Spleen (tissue), 11 donors: ENCODE measurements around the gene EXTL1. TPM values are rescaled to one million over a fixed set of nuclear protein-coding genes. Genes with fewer than 3 reads are reported as not detected.
A peak's percentile ranks its signal among the peaks of the same experiment; 100 is the strongest.

Experiments used
- DNase-seq: peaks from one replicate; pipeline ENCODE4 v3.0.0-alpha.2; 2020
- H3K27ac ChIP-seq, 8 donors: fragments of 200-600 bp; sonication (generic) in 7 of 8; 1 replicate in 4 of 8; 2 replicates in 4 of 8; pipeline versions ENCODE4 v1.5.0 to v1.8.0; 2016 to 2021; ENCODE audit warnings: inconsistent platforms in 4 of 8, mild to moderate bottlenecking in 4 of 8, moderate library complexity in 1 of 8
- H3K27me3 ChIP-seq, 7 donors: fragments of 200-600 bp; sonication (generic) in 6 of 7; replicated peaks in 1 of 7; 1 replicate in 4 of 7; 2 replicates in 3 of 7; pipeline versions ENCODE4 v1.5.0 to v1.8.0; 2016 to 2021; ENCODE audit warnings: inconsistent platforms in 3 of 7, mild to moderate bottlenecking in 1 of 7
- H3K36me3 ChIP-seq, 6 donors: fragments of 200-600 bp; sonication (generic) in 5 of 6; 1 replicate in 4 of 6; 2 replicates in 2 of 6; pipeline versions ENCODE4 v1.5.0 to v1.8.0; 2016 to 2021; ENCODE audit warnings: inconsistent platforms in 2 of 6
- H3K4me1 ChIP-seq, 6 donors: fragments of 200-600 bp; sonication (generic) in 5 of 6; 1 replicate in 3 of 6; 2 replicates in 3 of 6; pipeline versions ENCODE4 v1.5.0 to v1.8.0; 2016 to 2021; ENCODE audit warnings: inconsistent platforms in 3 of 6
- H3K4me3 ChIP-seq, 8 donors: fragments of 200-600 bp; sonication (generic) in 7 of 8; 1 replicate in 4 of 8; 2 replicates in 4 of 8; pipeline versions ENCODE4 v1.5.0 to v1.8.0; 2016 to 2021; ENCODE audit warnings: inconsistent platforms in 4 of 8, mild to moderate bottlenecking in 4 of 8, moderate library complexity in 2 of 8
- H3K9me3 ChIP-seq, 8 donors: fragments of 200-600 bp; sonication (generic) in 7 of 8; 1 replicate in 4 of 8; 2 replicates in 4 of 8; pipeline versions ENCODE4 v1.5.0 to v1.8.0; 2016 to 2021; ENCODE audit warnings: inconsistent platforms in 4 of 8
- POLR2A ChIP-seq, 3 donors: fragments of 450-650 bp; IDR thresholded peaks; one replicate each; pipeline ENCODE4 v1.5.1; 2017; ENCODE audit warnings: antibody characterized with exemption in 3 of 3, mild to moderate bottlenecking in 1 of 3
- POLR2AphosphoS5 ChIP-seq, 3 donors: sonication (generic); formaldehyde crosslinking; IDR thresholded peaks; one replicate each; pipeline ENCODE4 v1.5.1; 2017; ENCODE audit warnings: antibody characterized with exemption in 3 of 3
- WGBS, 5 donors: extraction: QIAGEN DNeasy Blood & Tissue Kit in 3 of 5; methylation state at CpG; one replicate each; pipeline versions ENCODE4 v1.1.5 to v1.1.7; 2013 to 2018; 5-methylcytosine and 5-hydroxymethylcytosine counted together
- intact Hi-C: fragments of 100-400 bp; cut with DNase I; formaldehyde crosslinking; loops from one replicate; pipeline ENCODE4 v1.15.0; 2023; ENCODE audit warnings: low total_unique reads
- polyA plus RNA-seq, 3 donors: library from polyadenylated mRNA; stranded (reverse); fragments of 200-250 nt; gene quantifications; one replicate each; pipeline ENCODE4 v1.2.1, GENCODE V29; 2013
- total RNA-seq, 7 donors: library from RNA; depleted of rRNA in 3 of 7; stranded (reverse); fragments of >200 nt in 3 of 7; fragmentation: NEBNext Ultra II Directional in 4 of 7; extraction: Animal tissue kit (Norgen Biotek cat#: 25700) in 4 of 7; gene quantifications; one replicate each; pipeline versions ENCODE4 v1.1.0 to v1.2.1, GENCODE V29; 2016 to 2021
- TF ChIP-seq, protein P1 (sequence below), 11 experiments: fragments of 200-600 bp in 7 of 11; fragments of 450-650 bp in 4 of 11; sonication (generic) in 4 of 11; IDR thresholded peaks in 8 of 11; conservative IDR thresholded peaks in 3 of 11; 1 replicate in 7 of 11; 2 replicates in 4 of 11; pipeline versions ENCODE4 v1.4.0 to v1.8.0; 2016 to 2021; ENCODE audit warnings: antibody characterized with exemption in 11 of 11, inconsistent platforms in 4 of 11, mild to moderate bottlenecking in 1 of 11
- donor health status: healthy with polysubstance abuse.
- donor health status: DM: no; HTN: no; CAD: no; lungs with moderate emphysema.
- donor health status: DM: no; HTN: no; CAD: no.
- donor health status: Bipolar disorder and iron deficiency.
- donor health status: healthy.
- donor health status: DM: no; HTN: no; CAD: no.
- donor health status: DM: yes; HTN: yes; CAD: no.

Gene EXTL1
- total and polyA plus RNA-seq, 10 donors, result 0.30 to 8.6 (median 3.6) TPM

DNA sequence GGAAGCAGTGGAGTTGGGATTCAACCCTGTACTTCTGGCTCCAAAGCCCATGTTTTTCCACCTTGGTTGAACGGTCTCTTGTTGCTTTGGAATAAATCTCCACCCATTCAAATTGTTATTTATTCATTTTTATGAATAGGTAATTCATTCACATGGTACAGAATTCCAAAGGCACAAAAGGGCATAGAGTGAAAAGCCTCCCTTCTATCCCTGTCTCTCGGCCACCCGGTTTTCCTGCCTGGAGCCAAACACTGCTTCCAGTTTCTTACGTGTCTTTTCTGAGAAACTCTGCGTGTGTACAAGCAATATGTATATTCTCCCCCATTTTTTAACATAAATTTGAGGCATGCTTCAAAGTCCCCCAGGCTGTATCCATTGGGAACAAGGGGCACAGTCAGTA, 3.9 kb downstream of the EXTL1 start:
- intact Hi-C loops, result no loop called here
- no peak for DNase-seq
- Histone ChIP-seq H3K27ac (no peak overlapping the region), H3K27me3 (no peaks in the 10 kb centered on the region), H3K4me3 (no peak overlapping the region), H3K36me3 (no peaks in the 10 kb centered on the region), H3K4me1 (peaks cover 0 to 14% (median 0%) of the 10 kb centered on the region in 6 donors), H3K9me3 (no peaks in the 10 kb centered on the region)
- no peak for TF ChIP-seq POLR2AphosphoS5 (IDR thresholded peaks at IDR 0.05)
- TF ChIP-seq, protein P1, sequence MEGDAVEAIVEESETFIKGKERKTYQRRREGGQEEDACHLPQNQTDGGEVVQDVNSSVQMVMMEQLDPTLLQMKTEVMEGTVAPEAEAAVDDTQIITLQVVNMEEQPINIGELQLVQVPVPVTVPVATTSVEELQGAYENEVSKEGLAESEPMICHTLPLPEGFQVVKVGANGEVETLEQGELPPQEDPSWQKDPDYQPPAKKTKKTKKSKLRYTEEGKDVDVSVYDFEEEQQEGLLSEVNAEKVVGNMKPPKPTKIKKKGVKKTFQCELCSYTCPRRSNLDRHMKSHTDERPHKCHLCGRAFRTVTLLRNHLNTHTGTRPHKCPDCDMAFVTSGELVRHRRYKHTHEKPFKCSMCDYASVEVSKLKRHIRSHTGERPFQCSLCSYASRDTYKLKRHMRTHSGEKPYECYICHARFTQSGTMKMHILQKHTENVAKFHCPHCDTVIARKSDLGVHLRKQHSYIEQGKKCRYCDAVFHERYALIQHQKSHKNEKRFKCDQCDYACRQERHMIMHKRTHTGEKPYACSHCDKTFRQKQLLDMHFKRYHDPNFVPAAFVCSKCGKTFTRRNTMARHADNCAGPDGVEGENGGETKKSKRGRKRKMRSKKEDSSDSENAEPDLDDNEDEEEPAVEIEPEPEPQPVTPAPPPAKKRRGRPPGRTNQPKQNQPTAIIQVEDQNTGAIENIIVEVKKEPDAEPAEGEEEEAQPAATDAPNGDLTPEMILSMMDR (IDR thresholded peaks at IDR 0.05 in 8 of 11, conservative IDR thresholded peaks at IDR 0.05 in 3 of 11), result no peak
- no peak for TF ChIP-seq POLR2A (IDR thresholded peaks at IDR 0.05)
- WGBS, 5 donors, result 70 to 88% (median 81%) methylated on average over 5 of the region's 5 CpGs

DNA sequence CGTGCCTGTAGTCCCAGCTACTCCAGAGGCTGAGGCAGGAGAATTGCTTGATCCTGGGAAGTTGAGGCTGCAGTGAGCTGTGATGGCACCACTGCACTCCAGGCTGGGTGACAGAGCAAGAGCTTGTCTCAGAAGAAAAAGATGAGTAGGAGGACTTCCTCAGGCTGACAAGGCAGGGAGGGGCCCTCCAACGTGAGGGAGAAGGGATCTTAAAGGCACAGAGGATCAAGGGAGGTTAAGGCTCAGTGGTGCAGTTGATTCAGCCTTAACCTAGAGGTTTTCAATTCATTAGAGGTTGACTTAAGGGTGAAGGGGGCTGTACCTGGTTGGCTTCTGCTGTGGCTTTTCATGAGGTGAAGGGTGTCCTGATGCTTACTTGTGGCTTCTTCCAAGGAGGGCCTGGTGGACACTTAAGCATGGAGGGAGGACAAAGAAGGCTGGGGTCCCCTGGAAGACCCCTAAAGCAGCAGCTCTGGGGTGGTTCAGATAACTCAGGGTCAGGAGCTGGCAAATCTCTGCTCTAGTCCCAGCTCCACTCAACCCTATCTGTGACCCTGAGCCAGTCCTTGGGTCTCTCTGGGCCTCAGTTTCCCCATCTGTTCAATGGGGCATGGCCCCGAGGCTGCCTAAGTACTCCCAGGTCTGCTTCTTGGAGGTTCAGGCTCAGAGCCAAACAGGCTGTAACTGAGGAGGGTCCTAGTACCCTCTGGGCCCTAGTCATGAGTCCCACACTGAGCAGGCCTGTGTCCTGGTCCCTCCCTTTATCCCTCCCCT, 6.3 kb downstream of the EXTL1 start:
- H3K36me3 ChIP-seq, result no peaks in the 10 kb centered on the region
- H3K4me3 ChIP-seq, result no peak overlapping the region
- H3K27me3 ChIP-seq, result no peaks in the 10 kb centered on the region
- TF ChIP-seq POLR2AphosphoS5 (IDR thresholded peaks at IDR 0.05) (peak in 1 of 3 donors; percentile 18), POLR2A (IDR thresholded peaks at IDR 0.05) (no peak)
- TF ChIP-seq, protein P1 (IDR thresholded peaks at IDR 0.05 in 8 of 11, conservative IDR thresholded peaks at IDR 0.05 in 3 of 11), result no peak
- no peaks in the 10 kb centered on the region for H3K9me3 ChIP-seq
- H3K27ac ChIP-seq, result no peak overlapping the region
- H3K4me1 ChIP-seq, result peaks cover 0 to 8% (median 0%) of the 10 kb centered on the region in 6 donors
- intact Hi-C loops, result no loop called here
- DNase-seq, result no peak
- WGBS, 5 donors, result 27 to 38% (median 36%) methylated on average over 2 to 3 of the region's 3 CpGs

DNA sequence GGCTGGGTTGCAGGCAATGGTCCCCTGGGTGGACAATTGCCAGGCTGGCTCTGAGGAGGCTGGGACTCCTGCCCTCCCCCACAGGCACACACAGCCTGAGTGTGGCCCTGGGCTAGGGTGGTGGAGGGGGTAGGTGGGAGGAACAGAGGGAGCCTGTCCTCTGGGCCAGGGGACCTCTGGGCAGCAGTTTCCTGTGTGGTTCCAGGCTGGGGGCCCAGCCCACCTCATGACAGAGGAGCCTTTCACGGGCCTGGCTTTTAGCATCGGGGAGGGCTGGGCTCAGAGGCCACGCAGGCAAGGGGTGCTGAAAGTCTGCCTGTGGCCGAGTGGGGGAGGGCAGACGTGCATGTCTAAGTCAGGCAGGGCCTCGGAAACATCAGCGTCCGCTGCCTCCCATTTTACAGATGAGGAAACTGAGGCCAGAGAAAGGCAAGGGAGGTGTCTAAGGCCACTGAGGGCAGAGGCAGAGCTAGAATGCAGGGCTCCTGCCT, 7.0 kb downstream of the EXTL1 start:
- H3K27me3 ChIP-seq, result peaks cover 0 to 4% (median 0%) of the 10 kb centered on the region in 7 donors
- 67 to 77% (median 69%) methylated on average over 8 of the region's 8 CpGs for WGBS, 5 donors
- peaks cover 0 to 8% (median 0%) of the 10 kb centered on the region in 6 donors for H3K4me1 ChIP-seq
- H3K4me3 ChIP-seq, result no peak overlapping the region
- H3K36me3 ChIP-seq, result no peaks in the 10 kb centered on the region
- no peak overlapping the region for H3K27ac ChIP-seq
- intact Hi-C loops, result no loop called here
- no peaks in the 10 kb centered on the region for H3K9me3 ChIP-seq
- TF ChIP-seq POLR2AphosphoS5 (IDR thresholded peaks at IDR 0.05) (no peak), POLR2A (IDR thresholded peaks at IDR 0.05) (no peak)
- TF ChIP-seq, protein P1 (IDR thresholded peaks at IDR 0.05 in 8 of 11, conservative IDR thresholded peaks at IDR 0.05 in 3 of 11), result no peak
- no peak for DNase-seq

DNA sequence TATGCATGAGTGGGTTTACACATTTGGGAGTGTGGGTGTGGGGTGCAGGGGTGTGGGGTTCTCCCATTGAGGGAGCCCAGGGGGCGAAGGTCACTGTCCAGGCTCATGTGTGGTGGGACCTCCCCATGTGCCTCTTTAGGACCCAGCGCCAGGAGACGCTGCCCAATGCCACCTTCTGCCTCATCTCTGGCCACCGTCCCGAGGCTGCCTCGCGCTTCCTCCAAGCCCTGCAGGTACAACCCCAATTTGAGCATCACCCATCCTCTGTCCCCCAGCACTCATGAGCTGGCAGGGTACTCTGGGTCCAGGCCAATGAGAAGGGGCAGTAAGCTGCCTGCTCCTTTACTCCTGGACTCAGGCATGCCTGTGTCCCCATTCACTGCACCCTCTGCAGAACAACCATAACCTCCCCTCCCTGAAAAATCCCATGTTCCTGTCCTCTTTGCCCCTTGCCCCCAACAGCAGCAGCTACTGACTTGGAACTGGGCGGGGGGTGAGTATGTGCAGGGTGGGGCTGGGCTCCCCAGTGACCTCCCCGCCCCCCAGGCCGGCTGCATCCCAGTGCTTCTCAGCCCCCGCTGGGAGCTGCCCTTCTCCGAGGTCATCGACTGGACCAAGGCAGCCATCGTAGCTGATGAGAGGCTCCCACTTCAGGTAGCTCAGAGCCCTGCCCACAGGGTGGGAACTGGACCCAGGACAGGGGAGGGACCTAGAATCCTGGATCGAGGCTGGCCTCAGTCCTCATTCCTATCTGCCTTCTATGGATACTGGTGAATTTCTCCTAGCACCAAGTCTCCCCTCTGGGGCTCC, 7.7 kb downstream of the EXTL1 start:
- intact Hi-C loops, result no loop called here
- TF ChIP-seq POLR2AphosphoS5 (IDR thresholded peaks at IDR 0.05) (no peak), POLR2A (IDR thresholded peaks at IDR 0.05) (no peak)
- TF ChIP-seq, protein P1 (IDR thresholded peaks at IDR 0.05 in 8 of 11, conservative IDR thresholded peaks at IDR 0.05 in 3 of 11), result no peak
- Histone ChIP-seq H3K4me1 (peaks cover 0 to 8% (median 0%) of the 10 kb centered on the region in 6 donors), H3K27me3 (peaks cover 0 to 11% (median 0%) of the 10 kb centered on the region in 7 donors), H3K4me3 (no peak overlapping the region), H3K9me3 (no peaks in the 10 kb centered on the region), H3K27ac (no peak overlapping the region), H3K36me3 (no peaks in the 10 kb centered on the region)
- no peak for DNase-seq
- WGBS, 5 donors, result 79 to 86% (median 83%) methylated on average over 9 to 15 of the region's 15 CpGs
